Keratinocyte (primary cell): ENCODE measurements around the gene ARHGEF19.

Experiments
- CTCF ChIP-seq, 3 experiments: IDR thresholded peaks in 1 of 3; conservative IDR thresholded peaks in 1 of 3; optimal IDR thresholded peaks in 1 of 3; 2 replicates in 2 of 3; 3 replicates in 1 of 3; pipeline versions ENCODE3 to v1.5.1; 2011; ENCODE audit warnings: low read length in 3 of 3, mild to moderate bottlenecking in 3 of 3, moderate library complexity in 2 of 3, control low read depth in 1 of 3, inconsistent platforms in 1 of 3; ENCODE audit not compliant: insufficient read depth in 2 of 3; ENCODE audit errors: extremely low read depth in 1 of 3
- EZH2 ChIP-seq: IDR thresholded peaks from one replicate; pipeline ENCODE4 v1.6.1; 2012; ENCODE audit warnings: inconsistent platforms, mild to moderate bottlenecking, low read length, moderate library complexity

GRCh38 chr1:16249596-16250241 is 37.3 kb upstream of the ARHGEF19 start:
- TF ChIP-seq CTCF (optimal IDR thresholded peaks at IDR 0.05 in 1 of 3, IDR thresholded peaks at IDR 0.05 in 1 of 3, conservative IDR thresholded peaks at IDR 0.05 in 1 of 3; ENCODE audit: extremely low read depth in 1 of 3, insufficient read depth in 2 of 3, low read length in 3 of 3), result no peak
- TF ChIP-seq EZH2, result no peak
